Fibroblast of lung (primary cell): Measurements from ENCODE around the gene UTS2. TPM values are rescaled to one million over a fixed set of nuclear protein-coding genes. Genes with fewer than 3 reads are reported as not detected.

Experiments
- DNase-seq, 2 donors: peaks; one replicate each; pipeline versions ENCODE4 v3.0.0 to v3.0.0-alpha.2; 2010; ENCODE audit warnings: low read depth in 2 of 2
- H2AFZ ChIP-seq: 2 replicates; pipeline ENCODE4 v1.5.1; 2012; ENCODE audit warnings: low read length, control low read depth, inconsistent platforms
- H3K27ac ChIP-seq: 2 replicates; pipeline ENCODE4 v1.5.1; 2011; ENCODE audit warnings: low read length, control low read depth; ENCODE audit not compliant: insufficient read depth
- H3K27me3 ChIP-seq: 2 replicates; pipeline ENCODE4 v1.5.1; 2011; ENCODE audit warnings: mild to moderate bottlenecking, low read length; ENCODE audit not compliant: control insufficient read depth, insufficient read depth
- H3K36me3 ChIP-seq: 2 replicates; pipeline ENCODE4 v1.5.1; 2011; ENCODE audit warnings: low read length; ENCODE audit not compliant: control insufficient read depth, insufficient read depth
- H3K4me1 ChIP-seq: 2 replicates; pipeline ENCODE4 v1.5.1; 2011; ENCODE audit warnings: low read length; ENCODE audit not compliant: control insufficient read depth, insufficient read depth; ENCODE audit errors: extremely low read depth
- H3K4me2 ChIP-seq: 2 replicates; pipeline ENCODE4 v1.5.1; 2011; ENCODE audit warnings: low read length, control low read depth; ENCODE audit not compliant: insufficient read depth; ENCODE audit errors: extremely low read depth
- H3K4me3 ChIP-seq, 4 experiments: fragments of 200-600 bp in 1 of 4; sonication (generic) in 1 of 4; replicated peaks in 1 of 4; 2 replicates each; pipeline ENCODE4 v1.5.1; 2011 to 2016; ENCODE audit warnings: low read length in 4 of 4, low read depth in 3 of 4, mild to moderate bottlenecking in 3 of 4, control low read depth in 2 of 4, inconsistent platforms in 1 of 4, mixed read lengths in 1 of 4; ENCODE audit not compliant: insufficient read depth in 1 of 4; ENCODE audit errors: control extremely low read depth in 1 of 4
- H3K79me2 ChIP-seq: 2 replicates; pipeline ENCODE4 v1.5.1; 2012; ENCODE audit warnings: mild to moderate bottlenecking, low read length, inconsistent platforms; ENCODE audit not compliant: control insufficient read depth, insufficient read depth
- H3K9ac ChIP-seq: 2 replicates; pipeline ENCODE4 v1.5.1; 2011; ENCODE audit warnings: mild to moderate bottlenecking, low read length, control low read depth; ENCODE audit not compliant: insufficient read depth
- H3K9me3 ChIP-seq: 2 replicates; pipeline ENCODE4 v1.5.1; 2012; ENCODE audit warnings: low read depth, low read length; ENCODE audit not compliant: control insufficient read depth, insufficient read depth
- H4K20me1 ChIP-seq: 2 replicates; pipeline ENCODE4 v1.5.1; 2011; ENCODE audit warnings: low read length; ENCODE audit not compliant: control insufficient read depth, insufficient read depth; ENCODE audit errors: extremely low read depth
- CTCF ChIP-seq, 2 donors: IDR thresholded peaks in 1 of 2; conservative IDR thresholded peaks in 1 of 2; 1 replicate in 1 of 2; 2 replicates in 1 of 2; pipeline ENCODE4 v1.5.1; 2011 to 2012; ENCODE audit warnings: low read length in 2 of 2, control low read depth in 1 of 2, inconsistent platforms in 1 of 2, low read depth in 1 of 2, mild to moderate bottlenecking in 1 of 2
- EZH2 ChIP-seq: IDR thresholded peaks from 2 replicates; pipeline ENCODE4 v1.5.1; 2012; ENCODE audit warnings: low read length, control low read depth, mild to moderate bottlenecking; ENCODE audit errors: missing control alignments
- polyA plus RNA-seq, 2 donors: library from polyadenylated mRNA; depleted of rRNA in 1 of 2; stranded (reverse) in 1 of 2; unstranded in 1 of 2; fragments of >200 nt; gene quantifications; 2 replicates each; pipeline ENCODE4 v1.2.1, GENCODE V29; 2011 to 2012; ENCODE audit warnings: missing spikeins in 1 of 2
- total RNA-seq: library from RNA; depleted of rRNA; stranded (reverse); fragments of >200 nt; gene quantifications from 2 replicates; pipeline ENCODE4 v1.2.1, GENCODE V29; 2014

UTS2 gene
- total and polyA plus RNA-seq, 2 donors (not counting 1 experiment from before 2014, with no cell fraction given), result not detected

- DNase-seq, result no peak
- Histone ChIP-seq H2AFZ (no peak overlapping the region), H3K4me2 (no peak overlapping the region), H3K79me2 (no peaks in the 10 kb centered on the region), H3K9ac (no peak overlapping the region), H4K20me1 (no peaks in the 10 kb centered on the region), H3K27me3 (no peaks in the 10 kb centered on the region), H3K36me3 (peaks cover 5% of the 10 kb centered on the region), H3K27ac (no peak overlapping the region), H3K4me1 (no peaks in the 10 kb centered on the region), H3K4me3 (no peak overlapping the region), H3K9me3 (no peaks in the 10 kb centered on the region)
- TF ChIP-seq CTCF (conservative IDR thresholded peaks at IDR 0.05 in 1 of 2, IDR thresholded peaks at IDR 0.05 in 1 of 2; ENCODE audit: low read depth in 1 of 2, low read length in 2 of 2), result no peak
Observed at GRCh38 chr1:7824701-7825100, 28.2 kb downstream of the UTS2 start.

GRCh38 chr1:7821282-7821681, 31.6 kb downstream of the UTS2 start:
- no peak for TF ChIP-seq CTCF (conservative IDR thresholded peaks at IDR 0.05 in 1 of 2, IDR thresholded peaks at IDR 0.05 in 1 of 2; ENCODE audit: low read depth in 1 of 2, low read length in 2 of 2)
- Histone ChIP-seq H4K20me1 (no peaks in the 10 kb centered on the region), H3K27me3 (no peaks in the 10 kb centered on the region), H3K4me2 (no peak overlapping the region), H3K9me3 (no peaks in the 10 kb centered on the region), H3K27ac (no peak overlapping the region), H3K4me1 (no peaks in the 10 kb centered on the region), H3K36me3 (no peaks in the 10 kb centered on the region), H3K79me2 (no peaks in the 10 kb centered on the region), H2AFZ (no peak overlapping the region), H3K4me3 (no peak overlapping the region), H3K9ac (no peak overlapping the region)
- no peak for DNase-seq

GRCh38 chr1:7813677-7814373, 39.0 kb downstream of the UTS2 start:
- Histone ChIP-seq H3K27ac (no peak overlapping the region), H3K4me3 (no peak overlapping the region), H2AFZ (no peak overlapping the region), H3K27me3 (no peaks in the 10 kb centered on the region), H3K9me3 (no peaks in the 10 kb centered on the region), H4K20me1 (no peaks in the 10 kb centered on the region), H3K79me2 (no peaks in the 10 kb centered on the region), H3K4me2 (no peak overlapping the region), H3K9ac (no peak overlapping the region), H3K36me3 (peaks cover 4% of the 10 kb centered on the region), H3K4me1 (peaks cover 2% of the 10 kb centered on the region)
- TF ChIP-seq CTCF (conservative IDR thresholded peaks at IDR 0.05 in 1 of 2, IDR thresholded peaks at IDR 0.05 in 1 of 2; ENCODE audit: low read depth in 1 of 2, low read length in 2 of 2), result no peak
- no peak for TF ChIP-seq EZH2
- DNase-seq, result no peak
